SU-DHL-6 (cell line): Measurements from ENCODE around the gene BARHL2.

Source experiments
- H2AFZ ChIP-seq: fragments of 200-600 bp; sonication (generic); 2 replicates; pipeline ENCODE4 v1.6.1; 2014; ENCODE audit warnings: low read depth, mild to moderate bottlenecking, moderate library complexity, mixed read lengths, antibody characterized with exemption, low read length; ENCODE audit not compliant: severe bottlenecking
- H3F3A ChIP-seq: fragments of 200-600 bp; shearing (Covaris generic); 2 replicates; pipeline ENCODE4 v1.6.0; 2016; ENCODE audit warnings: antibody characterized with exemption, mild to moderate bottlenecking; ENCODE audit not compliant: insufficient read depth
- H3K27ac ChIP-seq: fragments of 200-600 bp; sonication (generic); 2 replicates; pipeline ENCODE4 v1.5.1; 2016; ENCODE audit warnings: low read depth, mild to moderate bottlenecking, low read length, moderate library complexity, mixed read lengths
- H3K27me3 ChIP-seq: fragments of 200-600 bp; sonication (generic), shearing (Covaris generic); 2 replicates; pipeline ENCODE4 v1.6.0; 2014; ENCODE audit warnings: mild to moderate bottlenecking, low read length
- H3K36me3 ChIP-seq: fragments of 200-600 bp; sonication (generic); 2 replicates; pipeline ENCODE4 v1.6.1; 2014; ENCODE audit warnings: mild to moderate bottlenecking, low read length, mixed read lengths
- H3K4me2 ChIP-seq: fragments of 300-600, 200-600 bp; shearing (Covaris generic), sonication (generic); 2 replicates; pipeline ENCODE4 v1.6.0; 2014; ENCODE audit warnings: low read length, low read depth, mild to moderate bottlenecking; ENCODE audit not compliant: poor library complexity, severe bottlenecking
- H3K4me3 ChIP-seq: fragments of 200-600 bp; sonication (generic); 2 replicates; pipeline ENCODE4 v1.5.1; 2014; ENCODE audit warnings: antibody characterized with exemption, low read length, mild to moderate bottlenecking, mixed read lengths; ENCODE audit not compliant: insufficient read depth, poor library complexity, severe bottlenecking
- H3K79me2 ChIP-seq: fragments of 200-600 bp; sonication (generic); 2 replicates; pipeline ENCODE4 v1.6.1; 2014; ENCODE audit warnings: mild to moderate bottlenecking, low read length, moderate library complexity; ENCODE audit not compliant: insufficient read depth
- H3K9ac ChIP-seq: fragments of 200-600 bp; sonication (generic); 2 replicates; pipeline ENCODE4 v1.7.0; 2014; ENCODE audit warnings: mild to moderate bottlenecking, low read length
- H3K9me2 ChIP-seq: fragments of 200-600 bp; sonication (generic); replicated peaks from 2 replicates; pipeline ENCODE4 v1.6.1; 2014; ENCODE audit warnings: low read length; ENCODE audit not compliant: insufficient read depth
- H3K9me3 ChIP-seq: fragments of 200-600 bp; sonication (generic); 2 replicates; pipeline ENCODE4 v1.6.1; 2014; ENCODE audit warnings: low read length, mixed read lengths; ENCODE audit not compliant: insufficient read depth
- H4K20me1 ChIP-seq: fragments of 200-600 bp; sonication (generic); 2 replicates; pipeline ENCODE4 v1.6.1; 2014; ENCODE audit warnings: low read depth, mild to moderate bottlenecking, antibody characterized with exemption, low read length, moderate library complexity, mixed read lengths
- EZH2phosphoT487 ChIP-seq: fragments of 200-600 bp; sonication (generic), shearing (Covaris generic); conservative IDR thresholded peaks from 2 replicates; pipeline ENCODE4 v1.6.1; 2018; ENCODE audit warnings: mild to moderate bottlenecking, antibody characterized with exemption, low read length, moderate library complexity, mixed read lengths
- TF ChIP-seq, protein P1 (sequence below): fragments of 200-600 bp; sonication (generic); IDR thresholded peaks from one replicate; pipeline ENCODE4 v1.5.1; 2017; ENCODE audit warnings: antibody characterized with exemption, mild to moderate bottlenecking, low read length, moderate library complexity; ENCODE audit not compliant: insufficient read depth, poor library complexity, severe bottlenecking

The BARHL2 gene

DNA sequence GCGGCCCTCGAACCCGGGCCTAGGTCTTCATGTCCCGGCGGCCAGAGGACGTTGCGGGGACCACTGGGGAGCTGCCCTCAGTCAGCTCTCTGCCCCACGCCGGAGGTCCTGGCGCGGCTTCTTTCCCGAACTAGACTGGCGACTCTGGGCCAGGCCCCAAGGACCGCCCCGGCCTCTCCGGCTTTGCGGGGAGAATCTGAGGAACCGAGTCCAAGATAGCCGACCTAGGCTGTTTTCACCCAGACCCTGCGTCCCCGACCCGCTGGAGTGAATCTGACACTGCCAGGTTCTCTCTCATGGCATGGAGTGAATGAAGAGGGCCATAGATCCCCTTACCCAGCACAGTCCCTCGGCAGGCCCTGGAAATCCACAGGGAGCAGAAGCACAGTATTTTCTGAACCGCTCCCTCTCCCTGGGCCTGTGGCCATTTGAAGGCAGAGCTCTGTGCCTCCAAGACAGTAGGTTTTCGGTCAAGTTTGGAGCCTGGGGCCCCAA, 9.9 kb upstream of the BARHL2 start:
- H3K9me3 ChIP-seq, result no peaks in the 10 kb centered on the region
- no peaks in the 10 kb centered on the region for H3K27me3 ChIP-seq
- no peaks in the 10 kb centered on the region for H3K36me3 ChIP-seq
- no peaks in the 10 kb centered on the region for H4K20me1 ChIP-seq
- no peak overlapping the region for H3K27ac ChIP-seq
- no peak for TF ChIP-seq EZH2phosphoT487
- TF ChIP-seq, protein P1, sequence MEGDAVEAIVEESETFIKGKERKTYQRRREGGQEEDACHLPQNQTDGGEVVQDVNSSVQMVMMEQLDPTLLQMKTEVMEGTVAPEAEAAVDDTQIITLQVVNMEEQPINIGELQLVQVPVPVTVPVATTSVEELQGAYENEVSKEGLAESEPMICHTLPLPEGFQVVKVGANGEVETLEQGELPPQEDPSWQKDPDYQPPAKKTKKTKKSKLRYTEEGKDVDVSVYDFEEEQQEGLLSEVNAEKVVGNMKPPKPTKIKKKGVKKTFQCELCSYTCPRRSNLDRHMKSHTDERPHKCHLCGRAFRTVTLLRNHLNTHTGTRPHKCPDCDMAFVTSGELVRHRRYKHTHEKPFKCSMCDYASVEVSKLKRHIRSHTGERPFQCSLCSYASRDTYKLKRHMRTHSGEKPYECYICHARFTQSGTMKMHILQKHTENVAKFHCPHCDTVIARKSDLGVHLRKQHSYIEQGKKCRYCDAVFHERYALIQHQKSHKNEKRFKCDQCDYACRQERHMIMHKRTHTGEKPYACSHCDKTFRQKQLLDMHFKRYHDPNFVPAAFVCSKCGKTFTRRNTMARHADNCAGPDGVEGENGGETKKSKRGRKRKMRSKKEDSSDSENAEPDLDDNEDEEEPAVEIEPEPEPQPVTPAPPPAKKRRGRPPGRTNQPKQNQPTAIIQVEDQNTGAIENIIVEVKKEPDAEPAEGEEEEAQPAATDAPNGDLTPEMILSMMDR, result no peak
- no peaks in the 10 kb centered on the region for H3K9me2 ChIP-seq
- H3K9ac ChIP-seq, result no peak overlapping the region
- no peak overlapping the region for H3K4me3 ChIP-seq
- no peak overlapping the region for H2AFZ ChIP-seq
- H3F3A ChIP-seq, result no peaks in the 10 kb centered on the region
- no peak overlapping the region for H3K4me2 ChIP-seq
- no peaks in the 10 kb centered on the region for H3K79me2 ChIP-seq

DNA sequence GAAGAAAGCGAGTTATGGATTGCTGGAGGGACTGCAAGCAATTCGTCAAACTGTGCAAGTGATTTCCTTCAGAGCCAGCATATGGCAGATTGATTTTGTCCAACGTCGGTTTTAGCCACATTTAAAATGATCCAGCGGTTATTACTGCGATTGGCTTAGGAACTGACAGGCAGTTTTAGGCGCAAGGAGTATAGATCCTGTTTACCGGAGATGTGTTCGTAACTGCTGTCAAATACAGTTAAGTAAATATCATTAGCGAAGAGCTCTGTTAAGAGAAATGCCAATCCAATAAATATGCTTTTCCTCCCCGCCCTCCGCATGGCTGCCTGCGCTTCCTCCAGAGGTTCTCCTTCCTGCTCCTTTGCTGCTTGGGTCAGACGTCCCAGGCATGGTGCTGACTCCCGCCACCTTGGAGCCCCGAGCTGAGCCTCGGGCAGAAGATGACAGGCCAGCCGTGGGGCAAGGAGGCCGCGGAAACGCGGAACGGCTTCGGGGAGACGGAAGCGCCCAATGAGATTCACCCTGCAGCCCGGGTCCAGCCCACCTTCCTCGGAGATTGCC, 9.4 kb upstream of the BARHL2 start:
- H3K27ac ChIP-seq, result no peak overlapping the region
- TF ChIP-seq EZH2phosphoT487, result no peak
- TF ChIP-seq, protein P1, result no peak
- H3K79me2 ChIP-seq, result no peaks in the 10 kb centered on the region
- H3K9ac ChIP-seq, result no peak overlapping the region
- no peak overlapping the region for H3K4me3 ChIP-seq
- no peaks in the 10 kb centered on the region for H3K9me3 ChIP-seq
- H3K27me3 ChIP-seq, result no peaks in the 10 kb centered on the region
- H3K9me2 ChIP-seq, result no peaks in the 10 kb centered on the region
- H3K36me3 ChIP-seq, result no peaks in the 10 kb centered on the region
- H3K4me2 ChIP-seq, result no peak overlapping the region
- no peaks in the 10 kb centered on the region for H4K20me1 ChIP-seq
- no peak overlapping the region for H2AFZ ChIP-seq
- no peaks in the 10 kb centered on the region for H3F3A ChIP-seq

DNA sequence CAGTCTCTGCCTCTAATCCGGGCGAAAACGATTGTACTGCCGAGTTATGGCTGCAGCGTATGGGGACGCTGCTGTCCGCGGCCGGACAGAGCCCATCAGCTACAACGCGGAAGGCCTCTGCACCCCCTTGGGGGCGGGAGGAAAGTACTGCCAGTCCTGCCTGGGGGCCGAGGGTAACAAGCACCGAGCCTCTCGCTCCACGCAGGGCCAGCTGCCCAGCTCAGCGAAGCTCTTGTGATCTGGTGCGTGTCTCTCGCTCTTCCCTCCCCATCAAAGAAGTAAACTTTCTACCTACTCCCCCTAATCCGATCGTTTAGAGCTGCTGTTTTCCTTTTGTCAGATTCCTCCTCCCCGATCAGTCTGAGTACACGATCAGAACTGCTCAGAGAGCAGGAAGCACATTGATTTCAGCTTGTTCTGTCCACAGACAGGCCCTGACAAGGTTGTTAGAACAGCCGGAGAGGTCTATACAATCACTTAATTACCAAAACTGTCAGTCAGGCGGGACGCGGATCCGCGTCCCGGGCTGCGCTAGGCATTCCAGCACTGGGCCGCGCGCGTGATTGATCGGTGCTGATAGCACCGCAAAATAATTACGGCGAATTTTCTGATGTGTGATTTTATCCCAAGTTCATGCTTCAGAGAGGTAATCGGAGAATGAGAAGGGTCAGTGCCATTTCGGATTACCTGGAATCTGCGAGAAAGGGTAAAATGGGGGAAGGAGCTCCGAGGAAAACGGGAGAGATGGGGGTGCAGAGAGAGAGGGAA, 8.7 kb upstream of the BARHL2 start:
- Histone ChIP-seq H4K20me1 (no peaks in the 10 kb centered on the region), H3K27ac (no peak overlapping the region), H3K9ac (no peak overlapping the region), H3K9me2 (no peaks in the 10 kb centered on the region), H2AFZ (no peak overlapping the region), H3K9me3 (no peaks in the 10 kb centered on the region), H3K79me2 (no peaks in the 10 kb centered on the region), H3K4me2 (no peak overlapping the region), H3K27me3 (no peaks in the 10 kb centered on the region), H3F3A (no peaks in the 10 kb centered on the region), H3K36me3 (no peaks in the 10 kb centered on the region), H3K4me3 (no peak overlapping the region)
- no peak for TF ChIP-seq EZH2phosphoT487
- TF ChIP-seq, protein P1, result no peak
